Cardiac fibroblast (primary cell): ENCODE results near the gene AHI1.
A peak's percentile ranks its signal among the peaks of the same experiment; 100 is the strongest.

Experiments used
- DNase-seq, 2 donors: peaks; one replicate each; pipeline versions ENCODE4 v3.0.0 to v3.0.0-alpha.2; 2010; ENCODE audit warnings: low read depth in 2 of 2
- H3K4me3 ChIP-seq, 2 donors: replicated peaks in 1 of 2; 1 replicate in 1 of 2; 2 replicates in 1 of 2; pipeline ENCODE4 v1.5.1; 2011; ENCODE audit warnings: low read depth in 2 of 2, low read length in 2 of 2, mild to moderate bottlenecking in 2 of 2, moderate library complexity in 1 of 2
- TF ChIP-seq, protein P1 (sequence below): IDR thresholded peaks from one replicate; pipeline ENCODE4 v1.5.1; 2011; ENCODE audit warnings: low read depth, mild to moderate bottlenecking, low read length, inconsistent platforms

AHI1 gene

DNA sequence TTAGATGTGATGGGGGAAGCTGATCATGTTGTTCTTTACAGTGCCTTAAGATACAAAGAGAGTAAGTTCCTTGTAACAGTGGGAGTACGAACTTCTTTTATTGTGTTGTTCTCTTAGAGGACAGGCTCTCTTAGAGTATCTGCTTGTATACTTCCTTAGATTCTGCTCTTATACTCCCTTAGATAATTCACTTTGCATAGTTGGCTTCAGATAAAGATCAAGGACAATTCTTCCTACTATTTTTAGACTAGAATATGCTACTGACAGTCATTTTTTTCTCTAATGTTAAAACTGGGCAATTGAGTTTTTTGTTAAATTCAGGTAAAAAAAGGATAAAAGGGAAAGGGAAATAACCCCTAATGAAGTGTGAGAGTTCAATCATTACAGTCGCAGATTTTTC, 177.7 kb downstream of the AHI1 start:
- DNase-seq, result no peak
- TF ChIP-seq, protein P1, sequence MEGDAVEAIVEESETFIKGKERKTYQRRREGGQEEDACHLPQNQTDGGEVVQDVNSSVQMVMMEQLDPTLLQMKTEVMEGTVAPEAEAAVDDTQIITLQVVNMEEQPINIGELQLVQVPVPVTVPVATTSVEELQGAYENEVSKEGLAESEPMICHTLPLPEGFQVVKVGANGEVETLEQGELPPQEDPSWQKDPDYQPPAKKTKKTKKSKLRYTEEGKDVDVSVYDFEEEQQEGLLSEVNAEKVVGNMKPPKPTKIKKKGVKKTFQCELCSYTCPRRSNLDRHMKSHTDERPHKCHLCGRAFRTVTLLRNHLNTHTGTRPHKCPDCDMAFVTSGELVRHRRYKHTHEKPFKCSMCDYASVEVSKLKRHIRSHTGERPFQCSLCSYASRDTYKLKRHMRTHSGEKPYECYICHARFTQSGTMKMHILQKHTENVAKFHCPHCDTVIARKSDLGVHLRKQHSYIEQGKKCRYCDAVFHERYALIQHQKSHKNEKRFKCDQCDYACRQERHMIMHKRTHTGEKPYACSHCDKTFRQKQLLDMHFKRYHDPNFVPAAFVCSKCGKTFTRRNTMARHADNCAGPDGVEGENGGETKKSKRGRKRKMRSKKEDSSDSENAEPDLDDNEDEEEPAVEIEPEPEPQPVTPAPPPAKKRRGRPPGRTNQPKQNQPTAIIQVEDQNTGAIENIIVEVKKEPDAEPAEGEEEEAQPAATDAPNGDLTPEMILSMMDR, result no peak
- no peak overlapping the region for H3K4me3 ChIP-seq

DNA sequence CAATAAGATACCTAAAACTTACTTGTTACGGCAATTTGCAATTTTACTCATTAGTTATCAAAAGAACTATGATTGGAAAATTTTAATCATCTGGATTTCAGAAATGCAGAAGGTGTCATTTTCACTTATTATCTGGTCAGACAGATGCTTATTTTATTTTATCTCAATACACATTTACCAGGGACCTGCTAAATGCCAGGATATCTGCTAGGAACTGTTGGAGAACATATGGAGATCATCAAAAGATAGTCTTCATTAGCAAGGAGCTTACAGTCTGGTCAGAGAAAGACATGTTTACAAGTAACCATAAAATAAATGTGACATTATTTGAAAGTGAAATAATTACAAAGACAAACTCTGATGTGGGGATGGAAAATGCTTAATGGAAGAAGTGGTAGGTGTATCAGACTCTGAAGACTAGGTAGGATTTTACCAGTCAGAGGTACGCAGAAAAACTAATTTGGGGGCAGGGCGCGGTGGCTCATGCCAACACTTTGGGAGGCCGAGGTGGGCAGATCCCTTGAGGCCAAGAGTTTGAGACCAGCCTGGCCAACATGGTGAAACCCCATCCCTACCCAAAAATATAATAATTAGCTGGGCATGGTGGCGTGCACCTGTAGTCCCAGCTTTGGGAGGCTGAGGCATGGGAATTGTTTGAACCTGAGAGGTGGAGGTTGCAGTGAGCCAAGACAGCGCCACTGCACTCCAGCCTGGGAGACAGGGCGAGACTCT, 178.6 kb downstream of the AHI1 start:
- TF ChIP-seq, protein P1, result no peak
- no peak for DNase-seq
- no peak overlapping the region for H3K4me3 ChIP-seq

DNA sequence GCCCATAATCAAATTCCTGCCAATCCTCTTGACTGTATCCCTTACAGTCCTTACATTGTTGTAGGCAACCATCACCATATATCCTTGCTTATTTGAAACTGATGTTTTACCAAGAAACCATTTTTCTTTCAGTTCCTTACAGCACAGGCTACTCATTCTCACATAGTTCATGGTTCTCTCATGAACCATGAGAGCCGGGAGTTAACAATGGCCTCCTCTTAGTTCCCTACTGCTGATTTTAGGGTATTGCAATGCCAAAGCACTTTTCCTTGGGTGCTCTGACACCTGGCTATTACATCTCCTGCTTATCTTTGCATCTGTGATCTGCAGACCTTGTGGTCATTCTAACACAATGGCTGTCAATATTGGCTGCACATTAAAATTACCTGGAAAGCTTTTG, 183.0 kb downstream of the AHI1 start:
- TF ChIP-seq, protein P1, result no peak
- H3K4me3 ChIP-seq, result no peak overlapping the region
- no peak for DNase-seq

DNA sequence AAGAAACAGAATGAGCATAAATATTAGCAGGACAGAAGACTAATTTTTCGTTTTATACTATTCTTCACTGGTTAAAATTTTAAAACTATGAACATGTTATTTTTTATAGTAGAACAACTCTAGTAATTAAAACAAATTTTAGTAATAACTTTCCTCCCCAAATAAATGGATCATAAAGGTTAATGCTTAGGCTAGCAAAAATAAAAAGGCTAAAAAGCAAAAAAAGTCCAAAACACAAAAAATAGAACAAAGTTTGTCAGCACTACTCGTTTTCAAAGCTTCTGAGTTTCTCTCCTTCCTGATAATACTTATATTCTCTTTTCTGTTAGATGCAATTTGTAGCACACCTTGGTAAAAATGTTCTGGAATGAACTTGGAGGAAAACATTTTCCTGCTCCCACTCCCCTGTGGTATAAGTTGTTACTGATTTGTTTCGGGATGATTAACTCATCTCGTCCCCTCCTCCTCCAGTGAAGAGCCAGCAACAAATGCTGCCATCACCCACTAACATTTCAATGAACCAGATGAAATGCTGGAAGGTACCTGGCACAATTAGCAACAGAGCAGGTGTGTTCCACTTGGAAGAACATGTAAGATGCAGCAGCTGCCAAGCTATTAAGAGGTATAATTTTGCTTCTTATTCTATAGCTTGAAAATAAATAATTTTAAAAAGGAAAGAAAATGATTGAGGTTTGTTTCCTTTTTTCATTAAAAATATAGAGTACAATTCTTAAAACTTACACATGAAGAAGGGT, 185.9 kb downstream of the AHI1 start:
- TF ChIP-seq, protein P1, result no peak
- H3K4me3 ChIP-seq, result no peak overlapping the region
- DNase-seq, result no peak

DNA sequence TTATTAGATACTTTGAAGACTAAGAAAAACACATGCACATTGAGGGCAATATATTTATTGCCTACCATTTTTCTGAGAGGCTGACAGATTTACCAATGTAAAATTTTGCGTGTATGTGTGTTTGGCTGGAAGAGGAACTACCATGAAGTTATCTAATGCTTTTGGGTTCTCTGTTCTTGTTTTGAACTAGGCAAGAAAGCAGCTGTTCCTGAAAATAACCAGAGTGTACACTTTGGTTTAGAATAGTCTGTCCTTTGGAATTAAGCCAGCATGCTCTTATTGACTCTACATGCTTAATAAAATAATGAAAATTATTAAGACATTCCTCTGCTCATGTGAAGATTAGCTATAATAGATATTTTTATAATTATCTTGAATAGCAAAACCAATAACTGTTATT, 187.2 kb downstream of the AHI1 start:
- TF ChIP-seq, protein P1, result no peak
- no peak for DNase-seq
- H3K4me3 ChIP-seq, result no peak overlapping the region

DNA sequence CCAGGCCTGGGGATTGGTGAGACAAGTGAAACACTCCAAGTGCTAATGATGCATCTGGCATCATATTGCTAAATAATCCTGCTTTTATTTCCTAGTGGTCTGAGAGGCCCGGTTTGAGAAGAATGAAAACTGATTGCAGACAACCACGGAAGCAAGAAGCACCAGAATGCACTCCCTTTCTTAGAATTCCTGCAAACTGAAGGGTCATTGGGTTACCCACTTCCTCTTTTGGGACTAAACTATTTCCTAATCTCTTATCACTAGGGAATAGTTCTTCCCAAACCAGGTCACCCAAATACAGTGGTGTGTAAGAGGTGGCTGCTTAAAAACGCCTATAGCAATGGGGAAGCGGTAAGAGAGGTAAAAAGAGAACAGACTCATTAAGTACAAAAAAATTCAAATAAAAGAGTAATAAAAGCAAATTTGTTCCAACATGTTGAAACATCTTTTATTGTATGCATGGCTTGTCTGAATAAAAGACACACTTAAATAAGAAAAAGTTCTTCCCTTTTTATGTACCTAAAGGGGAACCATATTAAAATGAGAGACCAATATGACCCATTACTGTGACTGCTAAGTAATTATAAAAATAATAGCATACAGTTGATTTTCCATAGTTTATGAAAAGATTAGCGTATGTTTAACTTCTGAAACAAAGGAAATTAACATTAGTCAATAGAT, 190.7 kb downstream of the AHI1 start:
- TF ChIP-seq, protein P1, result no peak
- peak in 1 of 2 donors; percentile 12 for DNase-seq

More for the DNA sequence above, 190.7 kb downstream of the AHI1 start:
- H3K4me3 ChIP-seq, result no peak overlapping the region
